ENCODE data around the gene LYRM4. TPM values are rescaled to one million over a fixed set of nuclear protein-coding genes. Genes with fewer than 3 reads are reported as not detected.
A peak's percentile ranks its signal among the peaks of the same experiment; 100 is the strongest.

Gene LYRM4
- total RNA-seq, 1 donor: 16.6 TPM

DNA sequence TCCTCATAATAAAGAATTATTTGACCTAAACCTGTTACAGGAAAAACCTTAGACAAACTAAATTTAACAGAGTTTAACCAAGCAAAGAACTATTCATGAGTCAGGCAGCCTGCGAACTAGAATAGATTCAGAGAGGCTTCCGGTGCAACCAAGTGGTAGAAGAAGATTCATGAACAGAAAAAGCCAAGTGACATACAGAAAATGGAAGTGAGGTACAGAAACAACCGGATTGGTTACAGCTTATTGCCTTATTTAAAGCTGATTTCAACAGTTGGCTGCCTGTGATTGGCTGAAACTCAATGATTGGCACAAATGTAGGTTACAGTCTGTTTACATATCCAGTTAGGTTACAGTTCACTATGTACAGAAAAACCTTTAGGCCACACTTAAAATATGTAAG, 165.5 kb downstream of the LYRM4 start:
- no peaks in the 10 kb centered on the region for H4K20me1 ChIP-seq (ENCODE audit: insufficient read depth, low read length)
- H3K79me2 ChIP-seq (ENCODE audit: insufficient read depth, low read length): no peaks in the 10 kb centered on the region
- no peak for DNase-seq (ENCODE audit: insufficient read length, low spot score, missing footprints)
- no peak overlapping the region for H3K4me3 ChIP-seq (ENCODE audit: insufficient read depth, low read length)
- TF ChIP-seq, protein P1, sequence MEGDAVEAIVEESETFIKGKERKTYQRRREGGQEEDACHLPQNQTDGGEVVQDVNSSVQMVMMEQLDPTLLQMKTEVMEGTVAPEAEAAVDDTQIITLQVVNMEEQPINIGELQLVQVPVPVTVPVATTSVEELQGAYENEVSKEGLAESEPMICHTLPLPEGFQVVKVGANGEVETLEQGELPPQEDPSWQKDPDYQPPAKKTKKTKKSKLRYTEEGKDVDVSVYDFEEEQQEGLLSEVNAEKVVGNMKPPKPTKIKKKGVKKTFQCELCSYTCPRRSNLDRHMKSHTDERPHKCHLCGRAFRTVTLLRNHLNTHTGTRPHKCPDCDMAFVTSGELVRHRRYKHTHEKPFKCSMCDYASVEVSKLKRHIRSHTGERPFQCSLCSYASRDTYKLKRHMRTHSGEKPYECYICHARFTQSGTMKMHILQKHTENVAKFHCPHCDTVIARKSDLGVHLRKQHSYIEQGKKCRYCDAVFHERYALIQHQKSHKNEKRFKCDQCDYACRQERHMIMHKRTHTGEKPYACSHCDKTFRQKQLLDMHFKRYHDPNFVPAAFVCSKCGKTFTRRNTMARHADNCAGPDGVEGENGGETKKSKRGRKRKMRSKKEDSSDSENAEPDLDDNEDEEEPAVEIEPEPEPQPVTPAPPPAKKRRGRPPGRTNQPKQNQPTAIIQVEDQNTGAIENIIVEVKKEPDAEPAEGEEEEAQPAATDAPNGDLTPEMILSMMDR (IDR thresholded peaks at IDR 0.05; ENCODE audit: extremely low read depth, low read depth, low read length): no peak
- no peaks in the 10 kb centered on the region for H3K9me3 ChIP-seq (ENCODE audit: low read depth, low read length)
- peaks cover 16% of the 10 kb centered on the region for H3K4me1 ChIP-seq (ENCODE audit: insufficient read depth, low read length)
- H2AFZ ChIP-seq (ENCODE audit: low read length): peak overlapping the region; percentile 27
- H3K27me3 ChIP-seq (ENCODE audit: insufficient read depth, low read length): peaks cover 17% of the 10 kb centered on the region
- no peaks in the 10 kb centered on the region for H3K36me3 ChIP-seq (ENCODE audit: insufficient read depth, low read length)
- peak overlapping the region; percentile 13 for H3K4me2 ChIP-seq (ENCODE audit: insufficient read depth, low read length)
- H3K27ac ChIP-seq (ENCODE audit: low read depth, low read length): peak overlapping the region; percentile 31

DNA sequence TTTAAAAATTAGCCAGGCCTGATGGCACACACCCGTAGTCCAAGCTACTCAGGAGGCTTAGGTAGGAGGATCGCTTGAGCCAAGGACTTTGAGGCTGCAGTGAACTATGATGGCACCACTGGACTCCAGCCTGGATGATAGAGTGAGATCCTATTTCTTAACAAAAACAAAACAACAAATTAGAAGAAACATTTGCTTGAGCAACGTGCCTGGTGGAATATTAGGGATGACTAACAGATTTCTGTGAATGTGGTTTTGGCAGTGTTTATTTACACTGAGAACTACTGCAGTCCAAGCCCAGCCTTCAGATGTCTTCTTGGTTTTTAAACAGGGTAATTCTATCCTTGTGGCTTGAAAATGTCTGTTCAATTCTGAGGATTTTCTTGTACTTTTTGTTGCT, 166.4 kb downstream of the LYRM4 start:
- H3K4me1 ChIP-seq (ENCODE audit: insufficient read depth, low read length): peaks cover 16% of the 10 kb centered on the region
- H3K79me2 ChIP-seq (ENCODE audit: insufficient read depth, low read length): no peaks in the 10 kb centered on the region
- no peaks in the 10 kb centered on the region for H3K36me3 ChIP-seq (ENCODE audit: insufficient read depth, low read length)
- H3K27me3 ChIP-seq (ENCODE audit: insufficient read depth, low read length): peaks cover 24% of the 10 kb centered on the region
- H3K9me3 ChIP-seq (ENCODE audit: low read depth, low read length): no peaks in the 10 kb centered on the region
- H3K4me3 ChIP-seq (ENCODE audit: insufficient read depth, low read length): no peak overlapping the region
- peak overlapping the region; percentile 31 for H3K27ac ChIP-seq (ENCODE audit: low read depth, low read length)
- H3K4me2 ChIP-seq (ENCODE audit: insufficient read depth, low read length): peak overlapping the region; percentile 13
- TF ChIP-seq, protein P1 (IDR thresholded peaks at IDR 0.05; ENCODE audit: extremely low read depth, low read depth, low read length): no peak
- no peak overlapping the region for H2AFZ ChIP-seq (ENCODE audit: low read length)
- DNase-seq (ENCODE audit: insufficient read length, low spot score, missing footprints): peak; percentile 82
- H4K20me1 ChIP-seq (ENCODE audit: insufficient read depth, low read length): no peaks in the 10 kb centered on the region

DNA sequence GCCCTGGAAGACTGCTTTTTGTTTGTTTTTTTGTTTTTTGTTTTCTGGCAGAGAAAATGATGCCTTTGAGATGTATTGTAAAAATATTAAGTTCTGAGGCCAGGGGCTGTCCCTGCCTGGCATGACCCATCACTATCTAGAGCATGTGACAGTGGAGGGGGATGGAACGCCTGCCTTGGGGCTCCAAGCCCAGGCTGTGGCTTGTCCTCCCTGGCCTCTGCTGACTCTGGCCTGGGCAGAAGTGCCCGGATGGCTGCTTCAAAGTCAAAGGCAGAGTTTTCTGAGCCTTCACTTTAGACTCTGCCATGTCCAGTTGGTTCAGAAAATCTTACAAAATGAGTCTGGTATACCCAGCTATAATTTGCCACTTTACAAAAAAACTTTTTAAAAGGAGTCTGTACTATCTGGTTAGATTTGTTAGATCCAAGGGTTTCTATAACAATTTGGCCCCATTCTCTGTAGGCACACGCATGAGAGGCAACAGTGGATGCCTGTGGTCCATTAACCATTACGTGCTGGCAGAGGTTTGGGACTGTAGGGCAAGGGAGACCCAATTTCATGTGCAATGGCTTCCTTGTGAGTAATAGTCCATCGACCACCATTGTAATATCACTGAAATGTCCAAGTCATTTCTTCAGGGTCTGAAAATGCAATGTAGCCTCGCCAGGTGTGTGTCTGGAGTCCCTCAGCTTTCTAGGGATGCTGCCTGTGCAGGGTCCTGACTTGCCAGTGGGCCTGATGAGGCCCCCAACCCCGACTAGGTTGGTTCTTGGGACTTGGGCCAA, 167.3 kb downstream of the LYRM4 start:
- Histone ChIP-seq H4K20me1 (ENCODE audit: insufficient read depth, low read length) (no peaks in the 10 kb centered on the region), H3K4me2 (ENCODE audit: insufficient read depth, low read length) (no peak overlapping the region), H3K9me3 (ENCODE audit: low read depth, low read length) (no peaks in the 10 kb centered on the region), H2AFZ (ENCODE audit: low read length) (no peak overlapping the region), H3K4me3 (ENCODE audit: insufficient read depth, low read length) (no peak overlapping the region), H3K79me2 (ENCODE audit: insufficient read depth, low read length) (no peaks in the 10 kb centered on the region), H3K36me3 (ENCODE audit: insufficient read depth, low read length) (no peaks in the 10 kb centered on the region), H3K27ac (ENCODE audit: low read depth, low read length) (no peak overlapping the region), H3K27me3 (ENCODE audit: insufficient read depth, low read length) (peaks cover 24% of the 10 kb centered on the region), H3K4me1 (ENCODE audit: insufficient read depth, low read length) (peaks cover 16% of the 10 kb centered on the region)
- TF ChIP-seq, protein P1 (IDR thresholded peaks at IDR 0.05; ENCODE audit: extremely low read depth, low read depth, low read length): no peak
- DNase-seq (ENCODE audit: insufficient read length, low spot score, missing footprints): peak; percentile 65

DNA sequence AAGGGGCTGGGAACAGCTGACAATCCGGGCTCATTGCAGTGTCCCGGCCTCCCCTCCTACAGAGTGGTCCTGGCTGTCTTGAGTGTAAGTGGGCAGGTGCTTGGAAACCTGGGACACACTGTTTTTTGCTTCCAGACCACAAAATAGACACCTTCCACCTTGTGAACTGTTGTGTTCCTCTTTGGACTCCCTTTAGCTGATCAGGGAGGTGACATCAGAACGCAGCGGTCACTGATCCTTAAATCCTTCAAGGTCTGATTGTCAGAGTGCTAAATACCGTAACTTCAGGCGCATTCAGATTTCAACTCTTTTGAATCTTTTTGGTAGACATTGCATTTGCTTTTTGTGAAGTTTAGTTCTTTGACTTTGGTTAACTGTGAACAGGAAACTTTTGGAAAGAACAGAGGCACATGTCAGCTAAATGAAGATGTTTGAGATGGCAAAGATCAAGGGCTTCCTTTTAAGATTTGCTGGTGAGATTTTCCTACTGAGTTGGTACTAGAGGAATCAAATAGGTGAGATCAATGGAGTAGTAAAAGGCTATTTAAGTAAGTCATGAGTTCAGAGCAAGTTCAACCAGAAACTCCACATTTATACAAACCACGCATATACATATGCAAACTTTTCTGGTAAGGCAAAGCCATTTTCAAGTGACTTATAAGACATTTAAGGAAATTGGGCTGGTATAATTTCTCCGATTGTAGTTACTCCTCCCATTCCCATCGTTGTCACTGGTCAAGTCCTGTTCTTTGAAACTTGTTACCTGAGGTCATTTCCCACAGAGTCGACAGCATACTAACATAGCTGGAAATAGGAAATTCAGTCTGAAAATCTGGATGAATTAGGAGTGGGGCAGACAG, 169.3 kb downstream of the LYRM4 start:
- H3K36me3 ChIP-seq (ENCODE audit: insufficient read depth, low read length): no peaks in the 10 kb centered on the region
- TF ChIP-seq, protein P1 (IDR thresholded peaks at IDR 0.05; ENCODE audit: extremely low read depth, low read depth, low read length): no peak
- no peak overlapping the region for H2AFZ ChIP-seq (ENCODE audit: low read length)
- peaks cover 32% of the 10 kb centered on the region for H3K27me3 ChIP-seq (ENCODE audit: insufficient read depth, low read length)
- no peaks in the 10 kb centered on the region for H3K9me3 ChIP-seq (ENCODE audit: low read depth, low read length)
- H3K4me1 ChIP-seq (ENCODE audit: insufficient read depth, low read length): peaks cover 16% of the 10 kb centered on the region
- no peaks in the 10 kb centered on the region for H3K79me2 ChIP-seq (ENCODE audit: insufficient read depth, low read length)
- H3K4me3 ChIP-seq (ENCODE audit: insufficient read depth, low read length): no peak overlapping the region
- H3K27ac ChIP-seq (ENCODE audit: low read depth, low read length): no peak overlapping the region
- no peak overlapping the region for H3K4me2 ChIP-seq (ENCODE audit: insufficient read depth, low read length)
- H4K20me1 ChIP-seq (ENCODE audit: insufficient read depth, low read length): no peaks in the 10 kb centered on the region
- no peak for DNase-seq (ENCODE audit: insufficient read length, low spot score, missing footprints)
